ENCODE measurements around the gene ZNF189.

ZNF189 gene

DNA sequence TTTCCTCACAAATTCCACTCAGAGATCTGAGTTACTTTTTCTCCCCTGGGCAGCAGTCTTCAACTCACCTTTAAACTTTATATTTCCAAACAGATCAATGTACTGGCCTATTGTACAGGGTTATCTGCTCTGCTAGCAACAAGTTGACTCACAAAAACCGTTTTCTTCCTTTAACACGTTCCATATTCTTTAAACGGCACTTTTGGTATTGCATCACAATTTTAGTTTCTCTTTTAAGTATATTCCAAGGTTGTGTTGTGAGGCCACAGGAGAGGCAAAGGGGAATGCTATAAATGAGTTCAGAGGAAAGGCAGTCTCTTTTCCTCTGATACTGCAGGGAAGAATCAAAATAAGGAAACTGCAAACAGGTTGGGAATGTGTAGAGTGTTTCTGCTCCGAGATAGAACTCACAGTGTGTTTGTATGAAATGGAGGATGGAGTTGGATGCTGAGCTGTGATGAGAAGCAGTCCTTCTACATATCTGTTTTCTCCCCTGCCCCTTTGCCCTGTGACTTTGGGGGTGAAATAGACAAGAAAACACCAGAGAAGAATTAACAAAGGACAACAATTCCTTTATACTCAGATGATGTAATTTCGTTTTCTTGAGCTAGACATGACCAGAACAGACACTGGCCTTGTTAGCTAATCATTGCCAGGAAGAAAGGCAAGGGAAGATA, 46.8 kb downstream of the ZNF189 start:
- no peaks in the 10 kb centered on the region for H4K20me1 ChIP-seq
- H3K27me3 ChIP-seq, result no peaks in the 10 kb centered on the region
- H3K9ac ChIP-seq, result no peak overlapping the region
- H3K4me1 ChIP-seq, result no peaks in the 10 kb centered on the region
- H3K4me2 ChIP-seq, result no peak overlapping the region
- no peak for TF ChIP-seq Cebpa-rat (IDR thresholded peaks at IDR 0.05)
- H3K27ac ChIP-seq, result no peak overlapping the region
- no peak overlapping the region for H3K4me3 ChIP-seq
- no peaks in the 10 kb centered on the region for H3K9me3 ChIP-seq
- no peaks in the 10 kb centered on the region for H3K36me3 ChIP-seq

DNA sequence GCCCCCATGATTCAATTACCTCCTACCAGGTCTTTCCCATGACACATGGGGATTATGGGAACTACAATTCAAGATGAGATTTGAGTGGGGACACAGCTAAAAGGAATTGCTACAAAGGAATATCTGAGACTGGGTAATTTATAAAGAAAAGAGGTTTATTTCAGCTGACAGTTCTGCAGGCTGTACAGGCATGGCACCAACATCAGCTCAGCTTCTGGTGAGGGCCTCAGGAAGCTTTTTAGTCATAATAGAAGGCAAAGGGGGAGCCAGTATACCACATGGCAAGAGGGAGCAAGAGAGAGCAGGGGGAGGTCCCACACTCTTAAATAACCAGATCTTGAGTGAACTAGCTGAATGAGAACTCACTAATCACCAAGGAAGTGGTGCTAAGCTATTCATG, 48.1 kb downstream of the ZNF189 start:
- Histone ChIP-seq H3K9ac (no peak overlapping the region), H4K20me1 (no peaks in the 10 kb centered on the region), H3K27me3 (no peaks in the 10 kb centered on the region), H3K4me1 (no peaks in the 10 kb centered on the region), H3K27ac (no peak overlapping the region), H3K36me3 (no peaks in the 10 kb centered on the region), H3K4me3 (no peak overlapping the region), H3K4me2 (no peak overlapping the region), H3K9me3 (peaks cover 4% of the 10 kb centered on the region)
- TF ChIP-seq Cebpa-rat (IDR thresholded peaks at IDR 0.05), result no peak

- no peak for TF ChIP-seq Cebpa-rat (IDR thresholded peaks at IDR 0.05)
- H3K4me2 ChIP-seq, result no peak overlapping the region
- no peaks in the 10 kb centered on the region for H3K4me1 ChIP-seq
Measured at GRCh38 chr9:101448680-101449070, 50.0 kb downstream of the ZNF189 start.

GRCh38 chr9:101449071-101449721, 50.5 kb downstream of the ZNF189 start:
- no peak overlapping the region for H3K9ac ChIP-seq
- H3K9me3 ChIP-seq, result peaks cover 23% of the 10 kb centered on the region
- no peak overlapping the region for H3K4me3 ChIP-seq
- no peak overlapping the region for H3K27ac ChIP-seq
- H4K20me1 ChIP-seq, result no peaks in the 10 kb centered on the region
- TF ChIP-seq Cebpa-rat (IDR thresholded peaks at IDR 0.05), result no peak
- no peaks in the 10 kb centered on the region for H3K36me3 ChIP-seq
- H3K4me2 ChIP-seq, result no peak overlapping the region
- no peaks in the 10 kb centered on the region for H3K4me1 ChIP-seq
- no peaks in the 10 kb centered on the region for H3K27me3 ChIP-seq

More at GRCh38 chr9:101448680-101449070, 50.0 kb downstream of the ZNF189 start:
- H3K27me3 ChIP-seq, result no peaks in the 10 kb centered on the region
- H3K27ac ChIP-seq, result no peak overlapping the region
- H3K4me3 ChIP-seq, result no peak overlapping the region
- peaks cover 23% of the 10 kb centered on the region for H3K9me3 ChIP-seq
- H4K20me1 ChIP-seq, result no peaks in the 10 kb centered on the region
- H3K9ac ChIP-seq, result no peak overlapping the region
- no peaks in the 10 kb centered on the region for H3K36me3 ChIP-seq

- Histone ChIP-seq H3K4me3 (no peak overlapping the region), H3K4me2 (no peak overlapping the region), H4K20me1 (no peaks in the 10 kb centered on the region), H3K4me1 (no peaks in the 10 kb centered on the region), H3K9ac (no peak overlapping the region), H3K36me3 (no peaks in the 10 kb centered on the region), H3K27ac (no peak overlapping the region), H3K9me3 (peaks cover 23% of the 10 kb centered on the region), H3K27me3 (no peaks in the 10 kb centered on the region)
- no peak for TF ChIP-seq Cebpa-rat (IDR thresholded peaks at IDR 0.05)
Measured at GRCh38 chr9:101450931-101451330, 52.3 kb downstream of the ZNF189 start.

DNA sequence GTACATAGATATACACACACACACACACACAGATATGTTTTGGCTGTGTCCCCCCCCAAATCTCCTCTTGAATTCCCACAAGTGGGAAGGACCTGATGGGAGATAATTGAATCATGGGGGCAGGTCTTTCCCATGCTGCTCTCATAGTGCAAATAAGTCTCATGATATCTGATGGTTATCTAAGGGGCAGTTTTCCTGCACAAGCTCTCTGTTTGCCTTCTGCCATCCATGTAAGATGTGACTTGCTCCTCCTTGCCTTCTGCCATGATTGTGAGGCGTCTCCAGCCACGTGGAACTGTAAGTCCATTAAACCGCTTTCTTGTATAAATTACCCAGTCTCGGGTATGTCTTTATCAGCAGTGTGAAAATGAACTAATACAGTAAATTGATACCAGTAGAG, 52.8 kb downstream of the ZNF189 start:
- Histone ChIP-seq H3K36me3 (no peaks in the 10 kb centered on the region), H3K27ac (no peak overlapping the region), H3K4me1 (no peaks in the 10 kb centered on the region), H3K4me3 (no peak overlapping the region), H4K20me1 (no peaks in the 10 kb centered on the region), H3K9me3 (peaks cover 23% of the 10 kb centered on the region), H3K9ac (no peak overlapping the region), H3K27me3 (no peaks in the 10 kb centered on the region), H3K4me2 (no peak overlapping the region)
- TF ChIP-seq Cebpa-rat (IDR thresholded peaks at IDR 0.05), result no peak

GRCh38 chr9:101453776-101454570, 55.3 kb downstream of the ZNF189 start:
- Histone ChIP-seq H3K9me3 (peaks cover 23% of the 10 kb centered on the region), H3K4me1 (no peaks in the 10 kb centered on the region), H3K4me2 (no peak overlapping the region), H3K9ac (no peak overlapping the region), H4K20me1 (no peaks in the 10 kb centered on the region), H3K27me3 (no peaks in the 10 kb centered on the region), H3K27ac (no peak overlapping the region), H3K4me3 (no peak overlapping the region), H3K36me3 (no peaks in the 10 kb centered on the region)
- TF ChIP-seq Cebpa-rat (IDR thresholded peaks at IDR 0.05), result no peak

GRCh38 chr9:101455656-101456240, 57.1 kb downstream of the ZNF189 start:
- H3K4me2 ChIP-seq, result no peak overlapping the region
- H3K36me3 ChIP-seq, result no peaks in the 10 kb centered on the region
- no peaks in the 10 kb centered on the region for H4K20me1 ChIP-seq
- H3K4me3 ChIP-seq, result no peak overlapping the region
- no peaks in the 10 kb centered on the region for H3K4me1 ChIP-seq
- H3K27ac ChIP-seq, result no peak overlapping the region
- no peaks in the 10 kb centered on the region for H3K27me3 ChIP-seq
- TF ChIP-seq Cebpa-rat (IDR thresholded peaks at IDR 0.05), result no peak
- H3K9me3 ChIP-seq, result peaks cover 23% of the 10 kb centered on the region
- H3K9ac ChIP-seq, result no peak overlapping the region

- TF ChIP-seq Cebpa-rat (IDR thresholded peaks at IDR 0.05), result no peak
- no peak overlapping the region for H3K4me2 ChIP-seq
- no peaks in the 10 kb centered on the region for H3K27me3 ChIP-seq
- H3K9me3 ChIP-seq, result peaks cover 16% of the 10 kb centered on the region
- no peak overlapping the region for H3K4me3 ChIP-seq
- H4K20me1 ChIP-seq, result no peaks in the 10 kb centered on the region
- no peak overlapping the region for H3K9ac ChIP-seq
- no peaks in the 10 kb centered on the region for H3K36me3 ChIP-seq
- H3K27ac ChIP-seq, result no peak overlapping the region
- no peaks in the 10 kb centered on the region for H3K4me1 ChIP-seq
Measured at GRCh38 chr9:101457003-101457402, 58.4 kb downstream of the ZNF189 start.
